Loucy (cell line): ENCODE data around the gene RFT1.

Experiments used
- EZH2phosphoT487 ChIP-seq: fragments of 200-600 bp; IDR thresholded peaks from 2 replicates; pipeline ENCODE4 v1.6.1; 2018; ENCODE audit warnings: antibody characterized with exemption, mild to moderate bottlenecking, moderate library complexity, borderline replicate concordance
- TF ChIP-seq, protein P1 (sequence below): fragments of 200-600 bp; sonication (generic); conservative IDR thresholded peaks from 2 replicates; pipeline ENCODE4 v1.5.1; 2014; ENCODE audit warnings: mild to moderate bottlenecking, antibody characterized with exemption, low read length

DNA sequence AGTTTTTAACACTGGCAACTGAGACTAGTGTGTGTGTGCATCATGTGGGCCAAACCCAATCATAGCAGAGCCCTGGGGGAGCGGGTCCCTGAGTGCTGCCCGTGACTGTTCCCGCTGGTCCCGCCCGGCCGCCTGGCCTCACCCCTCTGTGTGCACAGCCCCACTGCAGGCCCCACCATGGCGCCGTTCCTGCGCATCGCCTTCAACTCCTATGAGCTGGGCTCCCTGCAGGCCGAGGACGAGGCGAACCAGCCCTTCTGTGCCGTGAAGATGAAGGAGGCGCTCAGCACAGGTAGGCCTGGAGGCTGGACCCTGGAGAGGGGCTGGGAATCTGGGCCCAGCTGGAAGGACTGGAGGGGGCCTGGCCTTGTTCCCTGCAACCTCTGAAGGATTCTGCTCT, 48.0 kb upstream of the RFT1 start:
- TF ChIP-seq, protein P1, sequence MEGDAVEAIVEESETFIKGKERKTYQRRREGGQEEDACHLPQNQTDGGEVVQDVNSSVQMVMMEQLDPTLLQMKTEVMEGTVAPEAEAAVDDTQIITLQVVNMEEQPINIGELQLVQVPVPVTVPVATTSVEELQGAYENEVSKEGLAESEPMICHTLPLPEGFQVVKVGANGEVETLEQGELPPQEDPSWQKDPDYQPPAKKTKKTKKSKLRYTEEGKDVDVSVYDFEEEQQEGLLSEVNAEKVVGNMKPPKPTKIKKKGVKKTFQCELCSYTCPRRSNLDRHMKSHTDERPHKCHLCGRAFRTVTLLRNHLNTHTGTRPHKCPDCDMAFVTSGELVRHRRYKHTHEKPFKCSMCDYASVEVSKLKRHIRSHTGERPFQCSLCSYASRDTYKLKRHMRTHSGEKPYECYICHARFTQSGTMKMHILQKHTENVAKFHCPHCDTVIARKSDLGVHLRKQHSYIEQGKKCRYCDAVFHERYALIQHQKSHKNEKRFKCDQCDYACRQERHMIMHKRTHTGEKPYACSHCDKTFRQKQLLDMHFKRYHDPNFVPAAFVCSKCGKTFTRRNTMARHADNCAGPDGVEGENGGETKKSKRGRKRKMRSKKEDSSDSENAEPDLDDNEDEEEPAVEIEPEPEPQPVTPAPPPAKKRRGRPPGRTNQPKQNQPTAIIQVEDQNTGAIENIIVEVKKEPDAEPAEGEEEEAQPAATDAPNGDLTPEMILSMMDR = no peak
- TF ChIP-seq EZH2phosphoT487 = no peak
